Measurements from ENCODE around the gene KDM5C. TPM values are rescaled to one million over a fixed set of nuclear protein-coding genes. Genes with fewer than 3 reads are reported as not detected.

KDM5C gene
- total RNA-seq, 1 donor from 2014 or later, result 84.5 TPM

- Histone ChIP-seq H3K4me2 (ENCODE audit: low read length) (no peak overlapping the region), H4K20me1 (ENCODE audit: insufficient read depth, low read length) (peaks cover 11% of the 10 kb centered on the region), H2AFZ (ENCODE audit: low read depth, low read length) (no peak overlapping the region), H3K4me1 (ENCODE audit: insufficient read depth, low read length) (no peaks in the 10 kb centered on the region), H3K9ac (ENCODE audit: low read length) (no peak overlapping the region), H3K9me3 (ENCODE audit: insufficient read depth, low read depth, low read length) (no peaks in the 10 kb centered on the region), H3K36me3 (ENCODE audit: insufficient read depth, low read length) (peaks cover 11% of the 10 kb centered on the region), H3K27ac (ENCODE audit: low read depth, low read length) (no peak overlapping the region), H3K79me2 (ENCODE audit: insufficient read depth, low read length) (no peaks in the 10 kb centered on the region), H3K27me3 (ENCODE audit: insufficient read depth, low read length) (no peaks in the 10 kb centered on the region), H3K4me3 (ENCODE audit: insufficient read depth, low read depth, low read length) (no peak overlapping the region)
- peaks cover 6% of the 10 kb centered on the region for H3K36me3 Mint-ChIP-seq (ENCODE audit: low read depth, unreplicated experiment)
- no peaks in the 10 kb centered on the region for H3K27me3 Mint-ChIP-seq (ENCODE audit: low read depth, unreplicated experiment)
- DNase-seq (ENCODE audit: low read depth) (no peak), FAIRE-seq (no peak)
- TF ChIP-seq CTCF (IDR thresholded peaks at IDR 0.05; ENCODE audit: insufficient read depth, low read depth, low read length) (no peak), EZH2 (IDR thresholded peaks at IDR 0.05; ENCODE audit: insufficient read depth, low read length) (no peak)
- no peaks in the 10 kb centered on the region for H3K4me1 Mint-ChIP-seq (ENCODE audit: low read depth, unreplicated experiment)
- no peak overlapping the region for H3K4me3 Mint-ChIP-seq (ENCODE audit: unreplicated experiment)
- no peak overlapping the region for H3K27ac Mint-ChIP-seq (ENCODE audit: unreplicated experiment)
- H3K9me3 Mint-ChIP-seq (ENCODE audit: unreplicated experiment), result no peaks in the 10 kb centered on the region
Measured at GRCh38 chrX:53194308-53194707, 30.7 kb downstream of the KDM5C start.

GRCh38 chrX:53193093-53193492 lies 31.9 kb downstream of the KDM5C start:
- Mint-ChIP-seq H3K27ac (ENCODE audit: unreplicated experiment) (no peak overlapping the region), H3K27me3 (ENCODE audit: low read depth, unreplicated experiment) (no peaks in the 10 kb centered on the region), H3K4me1 (ENCODE audit: low read depth, unreplicated experiment) (no peaks in the 10 kb centered on the region), H3K36me3 (ENCODE audit: low read depth, unreplicated experiment) (peaks cover 6% of the 10 kb centered on the region), H3K4me3 (ENCODE audit: unreplicated experiment) (no peak overlapping the region), H3K9me3 (ENCODE audit: unreplicated experiment) (no peaks in the 10 kb centered on the region)
- no peaks in the 10 kb centered on the region for H3K9me3 ChIP-seq (ENCODE audit: insufficient read depth, low read depth, low read length)
- no peak overlapping the region for H3K27ac ChIP-seq (ENCODE audit: low read depth, low read length)
- no peak overlapping the region for H3K4me2 ChIP-seq (ENCODE audit: low read length)
- TF ChIP-seq CTCF (IDR thresholded peaks at IDR 0.05; ENCODE audit: insufficient read depth, low read depth, low read length) (no peak), EZH2 (IDR thresholded peaks at IDR 0.05; ENCODE audit: insufficient read depth, low read length) (no peak)
- DNase-seq (ENCODE audit: low read depth) (no peak), FAIRE-seq (no peak)
- H3K79me2 ChIP-seq (ENCODE audit: insufficient read depth, low read length), result no peaks in the 10 kb centered on the region
- H3K9ac ChIP-seq (ENCODE audit: low read length), result no peak overlapping the region
- no peaks in the 10 kb centered on the region for H3K27me3 ChIP-seq (ENCODE audit: insufficient read depth, low read length)
- peaks cover 8% of the 10 kb centered on the region for H3K36me3 ChIP-seq (ENCODE audit: insufficient read depth, low read length)
- H3K4me1 ChIP-seq (ENCODE audit: insufficient read depth, low read length), result no peaks in the 10 kb centered on the region
- H4K20me1 ChIP-seq (ENCODE audit: insufficient read depth, low read length), result peaks cover 2% of the 10 kb centered on the region
- no peak overlapping the region for H3K4me3 ChIP-seq (ENCODE audit: insufficient read depth, low read depth, low read length)
- no peak overlapping the region for H2AFZ ChIP-seq (ENCODE audit: low read depth, low read length)

DNA sequence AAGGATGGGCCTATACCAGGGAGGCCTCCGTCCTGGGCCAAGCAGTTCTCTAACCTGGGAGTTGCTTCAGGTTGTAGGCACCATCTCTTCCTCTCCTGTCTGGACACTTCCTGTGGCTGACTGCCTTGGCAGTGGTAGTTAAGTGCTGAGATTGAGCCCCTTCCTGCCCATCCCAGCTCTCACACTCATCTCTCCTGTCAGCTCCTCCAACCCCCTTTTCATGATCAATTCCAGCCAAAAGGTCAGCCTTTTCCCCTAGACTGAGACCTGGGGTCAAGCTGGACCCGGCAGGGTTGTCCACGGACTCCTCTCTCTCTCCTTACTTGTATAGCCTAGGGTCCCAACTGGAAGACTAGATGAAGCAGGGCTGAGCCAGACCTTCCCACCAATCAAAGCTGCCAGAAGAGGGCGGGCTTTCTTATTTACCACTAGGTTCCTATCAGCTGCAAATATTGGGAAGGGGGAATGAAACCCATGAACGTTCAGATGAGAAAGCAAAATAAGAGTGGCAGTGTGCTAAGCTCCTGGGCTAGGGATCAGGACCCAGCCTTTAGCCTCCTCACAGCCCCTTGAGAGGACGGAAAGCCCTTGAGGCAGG lies 34.5 kb downstream of the KDM5C start:
- peaks cover 3% of the 10 kb centered on the region for H3K4me1 ChIP-seq (ENCODE audit: insufficient read depth, low read length)
- H3K9ac ChIP-seq (ENCODE audit: low read length), result no peak overlapping the region
- no peaks in the 10 kb centered on the region for H4K20me1 ChIP-seq (ENCODE audit: insufficient read depth, low read length)
- DNase-seq (ENCODE audit: low read depth) (no peak), FAIRE-seq (no peak)
- no peaks in the 10 kb centered on the region for H3K27me3 ChIP-seq (ENCODE audit: insufficient read depth, low read length)
- no peak overlapping the region for H3K4me3 ChIP-seq (ENCODE audit: insufficient read depth, low read depth, low read length)
- no peaks in the 10 kb centered on the region for H3K9me3 ChIP-seq (ENCODE audit: insufficient read depth, low read depth, low read length)
- no peak for TF ChIP-seq CTCF (IDR thresholded peaks at IDR 0.05; ENCODE audit: insufficient read depth, low read depth, low read length)
- no peak for TF ChIP-seq EZH2 (IDR thresholded peaks at IDR 0.05; ENCODE audit: insufficient read depth, low read length)
- peaks cover 5% of the 10 kb centered on the region for H3K36me3 ChIP-seq (ENCODE audit: insufficient read depth, low read length)
- peaks cover 3% of the 10 kb centered on the region for H3K36me3 Mint-ChIP-seq (ENCODE audit: low read depth, unreplicated experiment)
- no peak overlapping the region for H3K27ac Mint-ChIP-seq (ENCODE audit: unreplicated experiment)
- no peaks in the 10 kb centered on the region for H3K9me3 Mint-ChIP-seq (ENCODE audit: unreplicated experiment)
- H3K79me2 ChIP-seq (ENCODE audit: insufficient read depth, low read length), result no peaks in the 10 kb centered on the region
- no peaks in the 10 kb centered on the region for H3K27me3 Mint-ChIP-seq (ENCODE audit: low read depth, unreplicated experiment)
- H3K4me2 ChIP-seq (ENCODE audit: low read length), result no peak overlapping the region
- no peak overlapping the region for H3K4me3 Mint-ChIP-seq (ENCODE audit: unreplicated experiment)
- H3K4me1 Mint-ChIP-seq (ENCODE audit: low read depth, unreplicated experiment), result peaks cover 8% of the 10 kb centered on the region
- H3K27ac ChIP-seq (ENCODE audit: low read depth, low read length), result no peak overlapping the region
- no peak overlapping the region for H2AFZ ChIP-seq (ENCODE audit: low read depth, low read length)
